Activated naive CD8-positive, alpha-beta T cell treated with anti-CD3 and anti-CD28 coated beads, Interleukin-2, amount 10 ng/mL, durations not matched to agents 7 days and 5 days (primary cell): ENCODE results near the gene SH3BGRL. TPM values are rescaled to one million over a fixed set of nuclear protein-coding genes. Genes with fewer than 3 reads are reported as not detected.
"Not testable (repeated sequence)": the region's sequence is repeated elsewhere in the genome, so short reads cannot be mapped to it uniquely, and the experiment has no call there.

ENCODE experiments used
- ATAC-seq: fragments of 150-1000 bp; cut with Tn5 transposase; one replicate; pipeline ENCODE4 v1.10.0; 2021; ENCODE audit warnings: low read depth, moderate library complexity
- POLR2A ChIA-PET: fragments of 350-600 bp; sonication (Branson Sonifier 250); formaldehyde crosslinking; loops from one replicate; lab custom pipeline; 2021; ENCODE audit warnings: antibody characterized with exemption; lab: Charles Lee
- DNase-seq: peaks from one replicate; pipeline ENCODE4 v3.0.0; 2021
- H3K27ac Mint-ChIP-seq: one replicate; pipeline ENCODE4 v1.8.0; 2022; ENCODE audit warnings: mild to moderate bottlenecking, mixed read lengths
- H3K27me3 Mint-ChIP-seq: one replicate; pipeline ENCODE4 v1.8.0; 2022; ENCODE audit warnings: mild to moderate bottlenecking, moderate library complexity, mixed read lengths
- H3K36me3 Mint-ChIP-seq: one replicate; pipeline ENCODE4 v1.8.0; 2021; ENCODE audit warnings: mild to moderate bottlenecking, mixed read lengths
- H3K4me1 Mint-ChIP-seq: one replicate; pipeline ENCODE4 v1.8.0; 2021; ENCODE audit warnings: mixed read lengths
- H3K4me3 Mint-ChIP-seq: one replicate; pipeline ENCODE4 v1.8.0; 2022; ENCODE audit warnings: mild to moderate bottlenecking, moderate library complexity, mixed read lengths
- H3K9me3 Mint-ChIP-seq: one replicate; pipeline ENCODE4 v1.8.0; 2021; ENCODE audit warnings: mixed read lengths
- total RNA-seq, 2 experiments: library from RNA; stranded (reverse); gene quantifications; one replicate each; pipeline ENCODE4 v1.2.3, GENCODE V29; 2021

Gene SH3BGRL
- total RNA-seq, 2 experiments from 2014 or later = 76.8 to 86.3 TPM

DNA sequence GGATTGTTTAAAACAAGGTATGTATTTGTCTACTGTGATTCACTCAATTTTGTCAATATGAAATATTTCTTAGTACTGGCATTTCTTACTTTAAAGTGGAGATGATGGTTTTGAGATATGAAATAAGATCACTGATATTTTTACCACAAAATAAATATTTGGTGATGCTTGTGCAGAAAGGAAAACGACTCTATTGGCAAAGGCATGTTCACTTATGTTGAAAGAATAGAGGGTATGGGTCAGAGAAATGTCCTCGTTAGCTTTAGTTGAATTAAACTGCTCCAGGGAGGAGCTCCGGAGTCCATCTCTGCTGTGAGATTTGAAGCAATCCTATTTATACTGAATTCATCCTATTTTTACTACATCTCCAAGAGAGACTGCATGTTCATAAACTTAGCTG lies 84.2 kb downstream of the SH3BGRL start:
- ATAC-seq = no peak
- Mint-ChIP-seq H3K4me3 (no peak overlapping the region), H3K9me3 (peaks cover 11% of the 10 kb centered on the region), H3K27ac (no peak overlapping the region), H3K27me3 (no peaks in the 10 kb centered on the region), H3K4me1 (no peaks in the 10 kb centered on the region), H3K36me3 (peaks cover 23% of the 10 kb centered on the region)
- POLR2A ChIA-PET = no interaction called here
- no peak for DNase-seq

DNA sequence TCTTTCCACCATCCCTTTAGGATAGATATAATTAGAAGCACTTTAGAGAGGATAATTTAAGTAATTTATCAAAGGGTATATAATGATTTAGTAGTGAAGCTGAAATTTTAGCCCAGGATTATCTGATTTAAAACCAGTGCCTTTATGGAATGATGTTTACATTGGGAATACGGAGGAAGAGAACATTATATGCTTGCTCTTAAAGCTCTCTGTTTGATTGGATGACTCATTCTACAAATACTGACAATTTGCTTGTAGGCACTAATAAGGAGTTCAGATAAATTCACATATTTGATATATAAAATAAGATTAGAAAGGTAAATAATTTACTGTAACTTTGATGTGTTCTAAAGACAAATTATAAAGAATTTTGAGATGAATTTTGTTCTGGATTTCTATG lies 84.7 kb downstream of the SH3BGRL start:
- Mint-ChIP-seq H3K36me3 (peaks cover 22% of the 10 kb centered on the region), H3K9me3 (peaks cover 8% of the 10 kb centered on the region), H3K4me1 (no peaks in the 10 kb centered on the region), H3K27ac (no peak overlapping the region), H3K4me3 (no peak overlapping the region), H3K27me3 (no peaks in the 10 kb centered on the region)
- DNase-seq = no peak
- ATAC-seq = no peak
- POLR2A ChIA-PET = no interaction called here

DNA sequence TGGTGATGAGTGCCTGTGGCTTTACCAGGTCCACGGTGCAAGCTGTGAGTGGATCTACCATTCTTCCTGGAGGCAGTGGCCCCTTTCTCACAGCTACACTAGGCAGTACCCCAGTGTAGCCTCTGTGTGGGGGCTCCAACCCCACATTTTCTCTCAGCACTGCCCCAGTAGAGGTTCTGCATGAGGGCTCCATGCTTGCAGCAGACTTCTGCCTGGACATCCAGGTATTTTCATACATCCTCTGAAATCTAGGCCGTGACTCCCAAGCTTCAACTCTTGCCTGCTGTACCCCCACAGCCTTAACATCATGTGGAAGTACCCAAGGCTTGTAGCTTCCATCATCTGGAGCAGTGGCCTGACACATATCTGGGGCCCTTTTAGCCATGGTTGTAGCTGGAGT lies 90.1 kb downstream of the SH3BGRL start:
- Mint-ChIP-seq H3K27me3 (no peaks in the 10 kb centered on the region), H3K9me3 (peaks cover 15% of the 10 kb centered on the region), H3K27ac (no peak overlapping the region), H3K4me1 (no peaks in the 10 kb centered on the region), H3K4me3 (no peak overlapping the region), H3K36me3 (peaks cover 43% of the 10 kb centered on the region)
- DNase-seq = no peak
- no peak for ATAC-seq
- POLR2A ChIA-PET = no interaction called here

DNA sequence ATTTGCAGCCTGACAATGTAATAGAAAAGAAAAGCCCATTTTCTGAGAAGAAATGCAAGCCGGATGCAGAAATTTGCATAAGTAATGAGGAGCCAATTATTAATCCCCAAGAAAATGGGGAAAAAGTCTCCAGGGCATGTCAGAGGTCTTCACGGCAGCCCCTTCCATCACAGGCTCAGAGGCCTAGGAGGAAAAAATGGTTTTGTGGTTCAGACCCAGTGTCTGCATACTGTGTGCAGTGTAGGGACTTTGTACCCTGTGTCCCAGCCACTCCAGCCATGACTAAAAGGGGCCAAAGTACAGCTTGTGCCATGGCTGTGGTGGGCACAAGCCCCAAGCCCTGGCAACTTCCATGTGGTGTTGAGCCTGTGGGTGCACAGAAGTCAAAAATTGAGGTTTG lies 92.2 kb downstream of the SH3BGRL start:
- no peak overlapping the region for H3K4me3 Mint-ChIP-seq
- no peaks in the 10 kb centered on the region for H3K4me1 Mint-ChIP-seq
- peaks cover 15% of the 10 kb centered on the region for H3K9me3 Mint-ChIP-seq
- no peak overlapping the region for H3K27ac Mint-ChIP-seq
- H3K36me3 Mint-ChIP-seq = peaks cover 47% of the 10 kb centered on the region
- ATAC-seq (no peak), DNase-seq (no peak)
- POLR2A ChIA-PET = no interaction called here
- no peaks in the 10 kb centered on the region for H3K27me3 Mint-ChIP-seq

DNA sequence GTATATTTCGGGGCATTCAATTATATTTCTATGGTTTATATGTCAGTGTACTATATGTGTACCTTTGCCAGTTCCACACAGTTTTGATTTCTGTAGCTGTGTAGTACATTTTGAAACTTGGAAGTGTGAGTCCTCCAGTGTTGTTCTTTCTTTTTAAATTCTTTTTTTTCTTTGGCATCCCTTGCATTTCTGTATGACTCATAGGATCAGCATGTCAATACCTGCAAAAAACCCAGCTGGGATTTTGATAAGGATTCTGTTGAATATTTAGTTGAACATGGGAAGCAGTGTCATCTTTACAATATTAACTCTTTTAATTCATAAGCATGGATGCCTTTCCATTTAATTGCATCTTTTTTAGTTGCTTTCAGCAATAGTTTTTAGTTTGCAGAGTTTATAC lies 100.0 kb downstream of the SH3BGRL start:
- POLR2A ChIA-PET = no interaction called here
- DNase-seq (no peak), ATAC-seq (no peak)
- Mint-ChIP-seq H3K27me3 (no peaks in the 10 kb centered on the region), H3K36me3 (peaks cover 18% of the 10 kb centered on the region), H3K27ac (no peak overlapping the region), H3K9me3 (no peaks in the 10 kb centered on the region), H3K4me3 (no peak overlapping the region), H3K4me1 (no peaks in the 10 kb centered on the region)

DNA sequence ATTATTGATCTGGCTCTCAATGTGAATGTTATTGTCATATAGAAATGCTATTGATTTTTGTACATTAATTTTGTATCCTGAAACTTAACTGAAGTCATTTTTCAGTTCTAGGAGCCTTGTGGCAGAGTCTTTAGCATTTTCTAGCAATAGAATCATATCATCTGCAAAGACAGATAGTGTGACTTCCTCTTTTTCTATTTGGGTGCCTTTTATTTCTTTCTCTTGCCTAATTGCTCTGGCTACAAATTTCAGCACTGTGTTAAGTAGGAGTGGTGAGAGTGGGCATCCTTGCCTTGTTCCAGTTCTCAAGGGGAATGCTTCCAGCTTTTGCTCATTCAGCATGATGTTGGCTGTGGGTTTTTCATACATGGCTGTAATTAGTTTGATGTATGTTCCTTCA lies 102.7 kb downstream of the SH3BGRL start:
- Mint-ChIP-seq H3K27me3 (no peaks in the 10 kb centered on the region), H3K4me1 (no peaks in the 10 kb centered on the region), H3K36me3 (peaks cover 10% of the 10 kb centered on the region), H3K27ac (no peak overlapping the region), H3K9me3 (no peaks in the 10 kb centered on the region), H3K4me3 (no peak overlapping the region)
- POLR2A ChIA-PET = no interaction called here
- no peak for ATAC-seq
- no peak for DNase-seq

DNA sequence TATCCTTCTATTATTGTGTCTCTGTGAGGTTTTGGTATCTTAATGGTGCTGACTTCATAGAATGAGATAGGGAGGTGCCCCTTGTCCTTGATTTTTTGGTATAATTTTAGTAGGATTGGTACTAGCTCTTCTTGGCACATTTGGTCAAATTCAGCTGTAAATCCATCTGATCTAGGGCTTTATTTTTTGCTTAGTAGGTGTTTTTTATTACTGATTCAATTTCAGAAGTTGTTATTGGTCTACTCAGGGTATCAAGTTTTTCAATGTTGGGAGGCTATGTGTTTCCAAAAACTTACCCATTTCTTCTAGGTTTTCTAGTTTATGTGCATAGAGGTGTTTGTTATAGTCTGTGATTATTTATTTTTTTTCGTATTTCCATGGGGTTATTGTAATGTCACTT lies 103.3 kb downstream of the SH3BGRL start:
- H3K4me1 Mint-ChIP-seq = no peaks in the 10 kb centered on the region
- no peak overlapping the region for H3K27ac Mint-ChIP-seq
- POLR2A ChIA-PET = no interaction called here
- DNase-seq = no peak
- no peaks in the 10 kb centered on the region for H3K27me3 Mint-ChIP-seq
- ATAC-seq = no peak
- no peak overlapping the region for H3K4me3 Mint-ChIP-seq
- peaks cover 8% of the 10 kb centered on the region for H3K36me3 Mint-ChIP-seq
- no peaks in the 10 kb centered on the region for H3K9me3 Mint-ChIP-seq

DNA sequence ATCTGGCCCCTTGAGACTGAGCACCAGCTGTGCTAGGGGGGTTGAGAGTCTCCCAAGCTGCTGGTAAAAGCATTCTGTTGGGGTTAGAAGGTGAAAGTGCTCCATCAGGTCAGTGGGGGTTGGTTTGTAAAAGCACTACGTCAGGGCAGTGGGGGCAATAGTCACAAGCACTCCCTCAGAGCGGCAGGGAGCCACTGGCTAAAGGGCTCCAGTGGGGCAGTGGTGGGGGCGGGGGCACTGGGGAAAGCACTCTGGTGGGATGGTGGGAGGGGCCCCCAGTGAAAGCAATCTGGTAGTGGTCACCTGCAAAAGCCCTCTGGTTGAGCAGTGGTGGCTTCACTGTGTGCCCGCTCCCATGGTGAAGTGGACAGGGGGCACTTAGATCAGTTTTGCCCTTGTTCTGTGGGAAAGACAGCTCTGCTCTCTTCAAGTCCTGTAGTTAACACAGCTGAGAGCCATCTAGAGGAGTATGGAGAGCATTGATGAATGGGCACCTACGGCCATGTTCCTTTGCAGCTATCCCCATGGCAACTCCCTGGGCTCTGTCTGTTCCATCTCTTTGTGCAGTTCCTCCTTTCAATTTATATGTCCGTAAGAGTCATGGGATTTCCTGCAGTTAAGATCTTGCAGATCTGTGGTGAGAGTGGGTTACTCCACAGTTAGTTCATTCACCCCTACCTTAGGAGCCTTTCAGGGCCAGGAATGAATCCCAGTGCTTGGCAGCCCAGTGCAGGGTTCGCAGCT lies 106.4 kb downstream of the SH3BGRL start:
- Mint-ChIP-seq H3K4me3 (no peak overlapping the region), H3K27me3 (no peaks in the 10 kb centered on the region), H3K36me3 (peaks cover 13% of the 10 kb centered on the region), H3K4me1 (peaks cover 2% of the 10 kb centered on the region), H3K9me3 (peaks cover 2% of the 10 kb centered on the region), H3K27ac (no peak overlapping the region)
- ATAC-seq (no peak), DNase-seq (no peak)
- POLR2A ChIA-PET = no interaction called here

DNA sequence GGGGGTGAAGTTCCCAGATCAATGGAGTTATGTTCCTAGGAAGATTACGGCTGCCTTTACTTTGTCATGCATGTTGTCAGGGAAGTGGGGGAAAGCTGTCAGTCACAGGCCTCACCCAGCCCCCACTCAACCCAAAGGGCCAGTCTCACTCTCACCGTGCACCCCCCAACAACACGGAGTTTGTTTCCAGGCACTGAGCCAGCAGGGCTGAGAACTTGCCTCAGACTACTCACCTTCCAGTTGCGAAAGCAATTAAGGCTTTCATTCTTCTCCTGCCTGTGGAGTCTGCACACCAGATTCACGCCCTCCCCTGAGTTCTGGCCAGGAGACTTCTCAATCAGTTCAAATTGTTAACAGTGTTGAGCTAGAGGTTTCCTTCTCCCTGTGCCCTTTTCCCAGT lies 114.3 kb downstream of the SH3BGRL start:
- Mint-ChIP-seq H3K27ac (no peak overlapping the region), H3K27me3 (no peaks in the 10 kb centered on the region), H3K36me3 (peaks cover 19% of the 10 kb centered on the region), H3K4me3 (no peak overlapping the region), H3K9me3 (peaks cover 2% of the 10 kb centered on the region), H3K4me1 (peaks cover 5% of the 10 kb centered on the region)
- DNase-seq = no peak
- no peak for ATAC-seq
- POLR2A ChIA-PET = no interaction called here

DNA sequence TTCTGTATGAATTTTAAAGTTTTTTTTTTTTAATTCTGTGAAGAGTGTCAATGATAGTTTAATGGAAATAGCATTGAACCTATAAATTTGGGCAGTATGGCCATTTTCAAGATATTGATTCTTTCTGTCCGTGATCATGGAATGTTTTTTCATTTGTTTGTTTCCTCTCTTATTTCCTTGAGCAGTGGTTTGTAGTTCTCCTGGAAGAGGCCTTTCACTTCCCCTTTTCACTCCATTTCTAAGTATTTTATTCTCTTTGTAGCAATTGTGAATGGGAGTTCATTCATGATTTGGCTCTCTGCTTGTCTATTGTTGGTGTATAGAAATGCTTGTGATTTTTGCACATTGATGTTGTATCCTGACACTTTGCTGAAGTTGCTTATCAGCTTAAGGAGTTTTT lies 129.8 kb downstream of the SH3BGRL start:
- ATAC-seq, H3K27me3 Mint-ChIP-seq, DNase-seq, H3K9me3 Mint-ChIP-seq, H3K27ac Mint-ChIP-seq, H3K4me1 Mint-ChIP-seq, H3K4me3 Mint-ChIP-seq, POLR2A ChIA-PET: not testable (repeated sequence)
- H3K36me3 Mint-ChIP-seq = peaks cover 21% of the 10 kb centered on the region

DNA sequence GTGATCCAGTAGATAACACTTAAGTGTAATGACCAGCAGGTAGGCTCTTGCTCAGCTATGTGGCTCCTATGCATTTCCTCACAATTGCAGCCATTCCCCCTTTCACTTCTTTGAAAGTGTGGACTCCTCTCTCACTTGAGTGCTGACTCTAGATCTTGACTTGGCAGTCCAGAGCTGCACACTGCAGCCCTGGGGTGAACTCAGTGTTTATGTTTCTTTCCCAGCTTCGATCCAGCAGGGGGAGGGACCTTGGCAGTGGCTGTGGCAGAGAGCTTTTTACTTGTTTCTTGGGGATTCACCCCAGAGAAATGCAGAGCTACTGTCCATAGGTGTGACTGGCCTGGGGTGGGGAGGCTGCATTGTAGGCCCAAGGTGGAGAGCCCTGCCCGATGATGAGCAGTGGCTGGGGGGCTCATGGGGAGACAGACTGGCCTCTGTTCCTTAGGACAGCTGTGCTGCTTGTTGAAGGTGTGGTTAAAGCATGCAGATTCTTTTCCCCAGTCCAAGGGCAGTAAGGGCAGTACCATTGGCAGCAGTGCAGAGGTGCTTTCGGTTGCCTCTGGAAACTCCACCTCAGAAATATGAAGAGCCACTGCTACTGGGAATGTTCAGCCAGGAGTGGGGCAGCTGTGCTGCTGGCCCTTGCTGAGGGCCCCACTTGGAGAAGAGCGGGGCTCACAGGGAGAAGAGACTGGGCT lies 134.7 kb downstream of the SH3BGRL start:
- Mint-ChIP-seq H3K9me3 (peaks cover 3% of the 10 kb centered on the region), H3K27me3 (no peaks in the 10 kb centered on the region), H3K4me3 (no peak overlapping the region), H3K4me1 (no peaks in the 10 kb centered on the region), H3K27ac (no peak overlapping the region), H3K36me3 (peaks cover 20% of the 10 kb centered on the region)
- ATAC-seq (no peak), DNase-seq (no peak)
- POLR2A ChIA-PET = no interaction called here

DNA sequence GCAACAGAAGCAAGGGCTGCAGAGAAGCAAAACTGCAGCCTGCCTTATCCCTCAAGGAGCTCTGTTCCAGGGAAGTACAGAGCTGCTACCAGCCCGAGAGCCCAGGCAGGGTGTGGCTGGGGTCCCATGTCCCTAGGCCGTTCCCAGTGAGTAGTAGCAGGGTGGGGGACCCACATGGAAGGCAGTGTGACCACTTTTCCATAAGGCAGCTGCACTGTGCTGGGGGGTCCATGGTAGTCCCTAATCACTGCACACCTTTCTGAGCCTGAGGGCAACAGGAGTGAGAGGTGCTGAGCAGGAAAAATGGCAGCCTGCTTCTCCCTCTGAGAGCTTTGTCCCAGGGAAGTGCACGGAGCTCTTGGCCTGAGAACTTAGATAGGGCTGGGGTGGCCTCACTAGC lies 135.9 kb downstream of the SH3BGRL start:
- H3K36me3 Mint-ChIP-seq = peaks cover 20% of the 10 kb centered on the region
- H3K4me1 Mint-ChIP-seq = no peaks in the 10 kb centered on the region
- POLR2A ChIA-PET = no interaction called here
- peaks cover 3% of the 10 kb centered on the region for H3K9me3 Mint-ChIP-seq
- H3K27ac Mint-ChIP-seq = no peak overlapping the region
- no peak for ATAC-seq
- DNase-seq = no peak
- H3K27me3 Mint-ChIP-seq = no peaks in the 10 kb centered on the region
- H3K4me3 Mint-ChIP-seq = no peak overlapping the region

DNA sequence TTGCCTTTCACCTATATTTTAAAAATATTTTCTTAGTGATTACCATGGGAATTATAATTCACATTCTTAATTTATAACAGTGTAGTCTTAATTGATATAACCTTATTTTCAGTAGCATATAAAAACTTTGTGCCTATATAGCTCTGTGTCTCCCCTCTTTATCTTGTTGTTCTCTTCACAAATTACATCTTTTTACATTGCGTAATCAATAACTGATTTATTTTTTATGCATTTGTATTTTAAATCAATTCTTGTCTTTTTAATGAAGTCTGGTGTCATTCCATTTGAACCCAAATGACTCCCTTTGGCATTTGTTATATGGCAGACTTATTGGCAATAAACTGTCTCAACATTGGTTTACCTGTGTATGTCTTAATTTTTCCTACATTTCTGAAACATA lies 137.0 kb downstream of the SH3BGRL start:
- no peak for DNase-seq
- H3K4me3 Mint-ChIP-seq = no peak overlapping the region
- no peaks in the 10 kb centered on the region for H3K4me1 Mint-ChIP-seq
- H3K36me3 Mint-ChIP-seq = peaks cover 16% of the 10 kb centered on the region
- H3K27me3 Mint-ChIP-seq = no peaks in the 10 kb centered on the region
- peaks cover 7% of the 10 kb centered on the region for H3K9me3 Mint-ChIP-seq
- H3K27ac Mint-ChIP-seq = no peak overlapping the region
- no peak for ATAC-seq
- POLR2A ChIA-PET = no interaction called here

DNA sequence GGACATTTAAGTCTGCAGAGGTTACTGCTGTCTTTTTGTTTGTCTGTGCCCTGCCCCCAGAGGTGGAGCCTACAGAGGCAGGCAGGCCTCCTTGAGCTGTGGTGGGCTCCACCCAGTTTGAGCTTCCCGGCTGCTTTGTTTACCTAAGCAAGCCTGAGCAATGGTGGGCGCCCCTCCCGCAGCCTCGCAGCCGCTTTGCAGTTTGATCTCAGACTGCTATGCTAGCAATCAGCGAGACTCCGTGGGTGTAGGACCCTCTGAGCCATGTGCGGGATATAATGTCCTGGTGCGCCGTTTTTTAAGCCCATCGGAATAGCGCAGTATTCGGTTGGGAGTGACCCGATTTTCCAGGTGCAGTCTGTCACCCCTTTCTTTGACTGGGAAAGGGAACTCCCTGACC lies 143.4 kb downstream of the SH3BGRL start:
- H3K9me3 Mint-ChIP-seq, POLR2A ChIA-PET, ATAC-seq, H3K4me1 Mint-ChIP-seq, H3K27me3 Mint-ChIP-seq, DNase-seq, H3K36me3 Mint-ChIP-seq, H3K4me3 Mint-ChIP-seq, H3K27ac Mint-ChIP-seq: not testable (repeated sequence)
